Measurements from ENCODE around the gene SLC12A7.

DNA sequence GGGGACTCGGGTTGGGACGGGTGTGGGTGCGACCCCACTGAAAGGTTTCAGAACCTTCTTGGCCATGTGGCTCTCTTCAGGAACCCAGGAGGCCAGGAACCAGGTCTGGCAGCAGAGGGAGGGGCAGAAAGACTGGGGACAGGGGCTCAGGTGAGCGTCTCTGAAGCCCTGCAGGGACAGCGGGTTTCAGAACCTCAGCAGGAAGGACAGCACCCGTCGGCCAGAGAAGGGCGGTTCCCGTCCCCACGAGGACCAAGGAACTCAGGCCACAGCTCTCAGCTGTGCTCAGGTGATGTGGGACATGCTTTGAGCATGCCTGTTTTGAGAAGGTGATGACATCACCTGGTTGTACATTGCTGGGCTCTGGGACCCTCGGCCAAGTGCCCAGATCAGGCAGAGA is 25.7 kb downstream of the SLC12A7 start:
- TF ChIP-seq POLR2A (IDR thresholded peaks at IDR 0.05; ENCODE audit: low read length) (no peak), GATA1 (IDR thresholded peaks at IDR 0.05; ENCODE audit: low read depth, low read length) (no peak)
